ENCODE measurements around the gene TPD52L2.
"Not testable (repeated sequence)": the region's sequence is repeated elsewhere in the genome, so short reads cannot be mapped to it uniquely, and the experiment has no call there.

The TPD52L2 gene

GRCh38 chr20:63836458-63837344, 28.4 kb upstream of the TPD52L2 start:
- DNase-seq, result no peak

GRCh38 chr20:63837479-63837878, 27.6 kb upstream of the TPD52L2 start:
- no peak for DNase-seq

GRCh38 chr20:63839620-63840019, 25.4 kb upstream of the TPD52L2 start:
- no peak for DNase-seq

- no peak for DNase-seq
Observed at GRCh38 chr20:63840405-63840828, 24.7 kb upstream of the TPD52L2 start.

- no peak for DNase-seq
Observed at GRCh38 chr20:63842258-63842657, 22.8 kb upstream of the TPD52L2 start.

- DNase-seq, result no peak
Observed at GRCh38 chr20:63843222-63843621, 21.8 kb upstream of the TPD52L2 start.

GRCh38 chr20:63843778-63844177, 21.3 kb upstream of the TPD52L2 start:
- DNase-seq, result no peak

- no peak for DNase-seq
Observed at GRCh38 chr20:63844511-63844991, 20.5 kb upstream of the TPD52L2 start.

- no peak for DNase-seq
Observed at GRCh38 chr20:63846128-63846771, 18.8 kb upstream of the TPD52L2 start.

GRCh38 chr20:63846888-63847236, 18.2 kb upstream of the TPD52L2 start:
- no peak for DNase-seq

- no peak for DNase-seq
Observed at GRCh38 chr20:63847237-63848002, 17.6 kb upstream of the TPD52L2 start.

GRCh38 chr20:63848003-63848911, 16.8 kb upstream of the TPD52L2 start:
- DNase-seq, result no peak

GRCh38 chr20:63850689-63851547, 14.2 kb upstream of the TPD52L2 start:
- DNase-seq, result no peak

GRCh38 chr20:63851548-63851943, 13.5 kb upstream of the TPD52L2 start:
- not testable (repeated sequence) for DNase-seq

GRCh38 chr20:63853733-63854068, 11.4 kb upstream of the TPD52L2 start:
- DNase-seq, result not testable (repeated sequence)

GRCh38 chr20:63854069-63854765, 10.9 kb upstream of the TPD52L2 start:
- DNase-seq, result no peak

GRCh38 chr20:63854766-63855362, 10.2 kb upstream of the TPD52L2 start:
- DNase-seq, result no peak

GRCh38 chr20:63855363-63856097, 9.5 kb upstream of the TPD52L2 start:
- DNase-seq, result no peak

GRCh38 chr20:63856098-63856511, 9.0 kb upstream of the TPD52L2 start:
- no peak for DNase-seq

Data from amniotic stem cell (primary cell).